GM23338 (cell line): ENCODE results near the gene SLX4IP. TPM values are rescaled to one million over a fixed set of nuclear protein-coding genes. Genes with fewer than 3 reads are reported as not detected.

Experiments
- ATAC-seq: fragments of 200-7000 bp; cut with Tn5 transposase; 3 replicates; pipeline ENCODE4 v1.9.1; 2020
- DNase-seq: peaks from one replicate; pipeline ENCODE4 v3.0.0-alpha.2; 2015; ENCODE audit warnings: low spot score
- H2AFZ ChIP-seq: fragments of 200-600 bp; sonication (generic); 2 replicates; pipeline ENCODE4 v1.8.0; 2016; ENCODE audit warnings: antibody characterized with exemption, mild to moderate bottlenecking, moderate library complexity
- H3F3A ChIP-seq: fragments of 200-600 bp; sonication (generic); replicated peaks from 2 replicates; pipeline ENCODE4 v1.8.0; 2017; ENCODE audit warnings: antibody characterized with exemption, mixed run types, low read depth
- H3K27ac ChIP-seq: fragments of 200-600 bp; sonication (generic); 2 replicates; pipeline ENCODE4 v1.6.1; 2016; ENCODE audit warnings: low read depth
- H3K27me3 ChIP-seq: fragments of 200-600 bp; sonication (generic); 2 replicates; pipeline ENCODE4 v1.8.0; 2016; ENCODE audit warnings: mild to moderate bottlenecking, mixed run types, moderate library complexity; ENCODE audit not compliant: insufficient read depth
- H3K36me3 ChIP-seq: fragments of 200-600 bp; sonication (generic); 2 replicates; pipeline ENCODE4 v1.8.0; 2016; ENCODE audit warnings: mild to moderate bottlenecking; ENCODE audit not compliant: insufficient read depth
- H3K4me1 ChIP-seq: fragments of 200-600 bp; sonication (generic); 2 replicates; pipeline ENCODE4 v1.8.0; 2016; ENCODE audit warnings: mild to moderate bottlenecking, moderate library complexity; ENCODE audit not compliant: insufficient read depth
- H3K4me2 ChIP-seq: fragments of 200-600 bp; sonication (generic); 2 replicates; pipeline ENCODE4 v1.7.1; 2017; ENCODE audit warnings: mixed run types
- H3K4me3 ChIP-seq: fragments of 200-600 bp; sonication (generic); 2 replicates; pipeline ENCODE4 v1.6.1; 2016; ENCODE audit warnings: mixed run types
- H3K79me2 ChIP-seq: fragments of 200-600 bp; sonication (generic); replicated peaks from 2 replicates; pipeline ENCODE4 v1.8.0; 2017; ENCODE audit warnings: mild to moderate bottlenecking; ENCODE audit not compliant: insufficient read depth
- H3K9me2 ChIP-seq: fragments of 200-600 bp; sonication (generic); 2 replicates; pipeline ENCODE4 v1.8.0; 2017; ENCODE audit not compliant: insufficient read depth
- H4K20me1 ChIP-seq: fragments of 200-600 bp; sonication (generic); replicated peaks from 2 replicates; pipeline ENCODE4 v1.8.0; 2017; ENCODE audit warnings: mild to moderate bottlenecking; ENCODE audit not compliant: insufficient read depth
- H3K27ac Mint-ChIP-seq: 2 replicates; pipeline ENCODE4 v1.8.0; 2020; ENCODE audit warnings: inconsistent platforms, mild to moderate bottlenecking, moderate library complexity, mixed read lengths
- H3K27me3 Mint-ChIP-seq: 3 replicates; pipeline ENCODE4 v1.8.0; 2022; ENCODE audit warnings: low read depth, mild to moderate bottlenecking, moderate library complexity, mixed read lengths, inconsistent platforms; ENCODE audit not compliant: insufficient read depth, poor library complexity
- H3K36me3 Mint-ChIP-seq: 3 replicates; pipeline ENCODE4 v1.8.0; 2021; ENCODE audit warnings: low read depth, mild to moderate bottlenecking, inconsistent platforms, moderate library complexity, mixed read lengths
- H3K4me1 Mint-ChIP-seq: 3 replicates; pipeline ENCODE4 v1.8.0; 2020; ENCODE audit warnings: mild to moderate bottlenecking, inconsistent platforms, mixed read lengths
- H3K4me3 Mint-ChIP-seq: 3 replicates; pipeline ENCODE4 v1.8.0; 2021; ENCODE audit warnings: moderate library complexity, mild to moderate bottlenecking, inconsistent platforms, mixed read lengths
- H3K9me3 Mint-ChIP-seq: 3 replicates; pipeline ENCODE4 v1.8.0; 2020; ENCODE audit warnings: moderate library complexity, mild to moderate bottlenecking, inconsistent platforms, mixed read lengths
- CREB1 ChIP-seq: fragments of 250-450 bp; sonication (Bioruptor Pico); IDR thresholded peaks from 2 replicates; pipeline ENCODE4 v1.5.0; 2020; ENCODE audit warnings: low read depth, mild to moderate bottlenecking, moderate library complexity
- ETS1 ChIP-seq: IDR thresholded peaks from 2 replicates; pipeline ENCODE4 v1.6.1; 2016; ENCODE audit warnings: antibody characterized with exemption
- EZH2 ChIP-seq: fragments of 200-600 bp; sonication (generic); IDR thresholded peaks from one replicate; pipeline ENCODE4 v1.8.0; 2017; ENCODE audit warnings: antibody characterized with exemption, mild to moderate bottlenecking, low read depth; ENCODE audit not compliant: unreplicated experiment
- EZH2phosphoT487 ChIP-seq: fragments of 200-600 bp; sonication (generic); IDR thresholded peaks from one replicate; pipeline ENCODE4 v1.8.1; 2018; ENCODE audit warnings: antibody characterized with exemption; ENCODE audit not compliant: unreplicated experiment
- NANOG ChIP-seq: IDR thresholded peaks from 2 replicates; pipeline ENCODE4 v1.6.1; 2016; ENCODE audit warnings: antibody characterized with exemption, borderline replicate concordance
- POLR2AphosphoS5 ChIP-seq: IDR thresholded peaks from 2 replicates; pipeline ENCODE4 v1.6.1; 2016; ENCODE audit warnings: antibody characterized with exemption, low read depth
- REST ChIP-seq: IDR thresholded peaks from one replicate; pipeline ENCODE4 v1.6.1; 2018; ENCODE audit warnings: antibody characterized with exemption; ENCODE audit not compliant: unreplicated experiment
- STAT1 ChIP-seq: IDR thresholded peaks from one replicate; pipeline ENCODE4 v1.6.1; 2016; ENCODE audit warnings: antibody characterized with exemption; ENCODE audit not compliant: unreplicated experiment
- ZNF114 ChIP-seq: fragments of 250-450 bp; sonication (Bioruptor Pico); IDR thresholded peaks from 2 replicates; pipeline ENCODE4 v1.5.0; 2020; ENCODE audit warnings: mild to moderate bottlenecking, moderate library complexity
- ZNF331 ChIP-seq: fragments of 250-450 bp; sonication (Bioruptor Pico); IDR thresholded peaks from 2 replicates; pipeline ENCODE4 v1.5.0; 2020; ENCODE audit warnings: low read depth, mild to moderate bottlenecking, moderate library complexity
- ZNF462 ChIP-seq: fragments of 250-450 bp; sonication (Bioruptor Pico); IDR thresholded peaks from 2 replicates; pipeline ENCODE4 v1.5.0; 2020; ENCODE audit warnings: mild to moderate bottlenecking, moderate library complexity
- long read RNA-seq: library from polyadenylated mRNA; unstranded; transcript quantifications from one replicate; pipeline ENCODE4 v2.0.0, GENCODE V29; 2020; ENCODE audit not compliant: unreplicated experiment
- polyA plus RNA-seq: library from polyadenylated mRNA; unstranded; fragments of >200 nt; fragmentation: Nextera tagmentation; extraction: Ambion mirVana; gene quantifications from 2 replicates; pipeline ENCODE4 v1.2.1, GENCODE V29; 2016
- total RNA-seq: library from RNA; depleted of rRNA; stranded (reverse); fragments of >200 nt; shearing (Covaris generic); gene quantifications from 2 replicates; pipeline ENCODE4 v1.2.3, GENCODE V29; 2014; rRNA removed
- TF ChIP-seq, protein P1 (sequence below), 2 experiments: fragments of 200-600 bp in 1 of 2; sonication (generic) in 1 of 2; conservative IDR thresholded peaks; 2 replicates each; pipeline versions ENCODE4 v1.5.1 to v1.6.1; 2016 to 2017; ENCODE audit warnings: antibody characterized with exemption in 2 of 2, low read depth in 2 of 2, mild to moderate bottlenecking in 2 of 2, moderate library complexity in 1 of 2

Gene SLX4IP
- 7.9 and 9.8 TPM in 2 replicates for total RNA-seq
- 6.5 and 9.1 TPM in 2 replicates for polyA plus RNA-seq
- long read RNA-seq, full-length matches to known transcripts, result 8 of 16 reads
- long read RNA-seq, partial matches to known transcripts, result 0 of 16 reads
- long read RNA-seq, other reads (novel, unspliced or antisense), result 8 of 16 reads

GRCh38 chr20:10434832-10435812 is at the start of gene SLX4IP:
Gene SLX4IP, plus strand, starts transcription at chr20:10435305. Its CDS starts 22,900 bp downstream, at chr20:10458205.
- H3K79me2 ChIP-seq, result peaks cover 77% of the 10 kb centered on the region
- TF ChIP-seq REST, result no peak
- TF ChIP-seq ZNF114 (CRISPR knock-in tag), result peak; percentile 88; the same call in 1 of the 2 replicates
- no peak for TF ChIP-seq EZH2phosphoT487
- TF ChIP-seq, protein P1, sequence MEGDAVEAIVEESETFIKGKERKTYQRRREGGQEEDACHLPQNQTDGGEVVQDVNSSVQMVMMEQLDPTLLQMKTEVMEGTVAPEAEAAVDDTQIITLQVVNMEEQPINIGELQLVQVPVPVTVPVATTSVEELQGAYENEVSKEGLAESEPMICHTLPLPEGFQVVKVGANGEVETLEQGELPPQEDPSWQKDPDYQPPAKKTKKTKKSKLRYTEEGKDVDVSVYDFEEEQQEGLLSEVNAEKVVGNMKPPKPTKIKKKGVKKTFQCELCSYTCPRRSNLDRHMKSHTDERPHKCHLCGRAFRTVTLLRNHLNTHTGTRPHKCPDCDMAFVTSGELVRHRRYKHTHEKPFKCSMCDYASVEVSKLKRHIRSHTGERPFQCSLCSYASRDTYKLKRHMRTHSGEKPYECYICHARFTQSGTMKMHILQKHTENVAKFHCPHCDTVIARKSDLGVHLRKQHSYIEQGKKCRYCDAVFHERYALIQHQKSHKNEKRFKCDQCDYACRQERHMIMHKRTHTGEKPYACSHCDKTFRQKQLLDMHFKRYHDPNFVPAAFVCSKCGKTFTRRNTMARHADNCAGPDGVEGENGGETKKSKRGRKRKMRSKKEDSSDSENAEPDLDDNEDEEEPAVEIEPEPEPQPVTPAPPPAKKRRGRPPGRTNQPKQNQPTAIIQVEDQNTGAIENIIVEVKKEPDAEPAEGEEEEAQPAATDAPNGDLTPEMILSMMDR (conservative IDR thresholded peaks at IDR 0.05; ENCODE audit: low read depth in 2 of 2), result no peak
- TF ChIP-seq ZNF331 (CRISPR knock-in tag), result no peak
- TF ChIP-seq STAT1, result no peak
- TF ChIP-seq POLR2AphosphoS5, result peak; percentile 66
- TF ChIP-seq ZNF462, result no peak
- TF ChIP-seq NANOG, result no peak
- TF ChIP-seq CREB1 (CRISPR knock-in tag), result no peak
- TF ChIP-seq EZH2, result no peak
- peak; percentile 97 for TF ChIP-seq ETS1

More at GRCh38 chr20:10434832-10435812, at the start of gene SLX4IP:
- peak within 1 kb of the TSS; percentile 72; the same call in 1 of the 2 replicates for H2AFZ ChIP-seq
- H3K36me3 Mint-ChIP-seq, result peaks cover 10% of the 10 kb centered on the region; the same call in 1 of the 3 replicates
- H3K27me3 Mint-ChIP-seq, result peaks cover 14% of the 10 kb centered on the region
- peak within 1 kb of the TSS; percentile 94 for H3K4me3 Mint-ChIP-seq
- peaks cover 19% of the 10 kb centered on the region for H3K4me1 Mint-ChIP-seq
- no peaks in the 10 kb centered on the region for H3K9me2 ChIP-seq
- H3K4me1 ChIP-seq, result peaks cover 10% of the 10 kb centered on the region
- H4K20me1 ChIP-seq, result no peaks in the 10 kb centered on the region; the same call in 1 of the 2 replicates
- H3K4me2 ChIP-seq, result peak within 1 kb of the TSS; percentile 79
- no peaks in the 10 kb centered on the region for H3F3A ChIP-seq
- peak within 1 kb of the TSS; percentile 58 for H3K4me3 ChIP-seq
- peak within 1 kb of the TSS; percentile 97 for H3K27ac ChIP-seq
- ATAC-seq, result peak; percentile 72
- no peaks in the 10 kb centered on the region for H3K27me3 ChIP-seq
- H3K27ac Mint-ChIP-seq, result peak within 1 kb of the TSS; percentile 97
- H3K9me3 Mint-ChIP-seq, result no peaks in the 10 kb centered on the region
- H3K36me3 ChIP-seq, result 0 out of 2 replicates have a peak, but pooled peaks cover 4% of the 10 kb centered on the region
- peak; percentile 97 for DNase-seq
